OCI-LY3 (cell line): ENCODE results near the gene SMARCE1.

Experiments used
- H2AFZ ChIP-seq: fragments of 200-600, 300-600 bp; shearing (Covaris generic); 2 replicates; pipeline ENCODE4 v1.6.0; 2014; ENCODE audit warnings: antibody characterized with exemption, low read depth, low read length
- H3K27ac ChIP-seq: fragments of 200-600, 300-600 bp; sonication (generic); 2 replicates; pipeline ENCODE4 v1.5.1; 2014; ENCODE audit warnings: mild to moderate bottlenecking, low read length, moderate library complexity, mixed read lengths
- H3K27me3 ChIP-seq: fragments of 200-600, 300-600 bp; sonication (generic); 2 replicates; pipeline ENCODE4 v1.6.1; 2014; ENCODE audit warnings: low read depth, low read length, mixed read lengths
- H3K36me3 ChIP-seq: fragments of 200-600, 300-600 bp; sonication (generic); replicated peaks from 2 replicates; pipeline ENCODE3; 2014; ENCODE audit warnings: low read depth, low read length, mixed read lengths
- H3K4me1 ChIP-seq: fragments of 300-600, 200-600 bp; sonication (generic); 2 replicates; pipeline ENCODE4 v1.6.1; 2014; ENCODE audit warnings: low read length, mixed read lengths
- H3K4me2 ChIP-seq: fragments of 200-600, 300-600 bp; sonication (generic); 2 replicates; pipeline ENCODE4 v1.6.1; 2014; ENCODE audit warnings: low read length, mixed read lengths
- H3K4me3 ChIP-seq: fragments of 300-600, 200-600 bp; sonication (generic); 2 replicates; pipeline ENCODE4 v1.5.1; 2014; ENCODE audit warnings: antibody characterized with exemption, mild to moderate bottlenecking, low read length, moderate library complexity
- H3K79me2 ChIP-seq: fragments of 300-600, 200-600 bp; shearing (Covaris generic); 2 replicates; pipeline ENCODE4 v1.6.1; 2014; ENCODE audit warnings: mild to moderate bottlenecking, low read length, mixed read lengths
- H3K9ac ChIP-seq: fragments of 300-600, 200-600 bp; shearing (Covaris generic); 2 replicates; pipeline ENCODE4 v1.6.0; 2014; ENCODE audit warnings: mild to moderate bottlenecking, low read length, moderate library complexity
- H3K9me3 ChIP-seq: fragments of 200-600, 300-600 bp; shearing (Covaris generic); 2 replicates; pipeline ENCODE4 v1.6.1; 2014; ENCODE audit warnings: low read length, mixed read lengths; ENCODE audit not compliant: insufficient read depth
- H4K20me1 ChIP-seq: fragments of 200-600, 300-600 bp; sonication (generic); 2 replicates; pipeline ENCODE4 v1.6.1; 2016; ENCODE audit warnings: low read length, mixed read lengths; ENCODE audit not compliant: insufficient read depth
- EZH2phosphoT487 ChIP-seq: fragments of 200-600 bp; shearing (Covaris generic); IDR thresholded peaks from 2 replicates; pipeline ENCODE4 v1.6.1; 2018; ENCODE audit warnings: antibody characterized with exemption, mixed run types, low read depth
- TF ChIP-seq, protein P1 (sequence below): fragments of 200-600, 300-600 bp; sonication (generic); IDR thresholded peaks from 2 replicates; pipeline ENCODE4 v1.5.1; 2014; ENCODE audit warnings: antibody characterized with exemption, low read length, low read depth

Gene SMARCE1

DNA sequence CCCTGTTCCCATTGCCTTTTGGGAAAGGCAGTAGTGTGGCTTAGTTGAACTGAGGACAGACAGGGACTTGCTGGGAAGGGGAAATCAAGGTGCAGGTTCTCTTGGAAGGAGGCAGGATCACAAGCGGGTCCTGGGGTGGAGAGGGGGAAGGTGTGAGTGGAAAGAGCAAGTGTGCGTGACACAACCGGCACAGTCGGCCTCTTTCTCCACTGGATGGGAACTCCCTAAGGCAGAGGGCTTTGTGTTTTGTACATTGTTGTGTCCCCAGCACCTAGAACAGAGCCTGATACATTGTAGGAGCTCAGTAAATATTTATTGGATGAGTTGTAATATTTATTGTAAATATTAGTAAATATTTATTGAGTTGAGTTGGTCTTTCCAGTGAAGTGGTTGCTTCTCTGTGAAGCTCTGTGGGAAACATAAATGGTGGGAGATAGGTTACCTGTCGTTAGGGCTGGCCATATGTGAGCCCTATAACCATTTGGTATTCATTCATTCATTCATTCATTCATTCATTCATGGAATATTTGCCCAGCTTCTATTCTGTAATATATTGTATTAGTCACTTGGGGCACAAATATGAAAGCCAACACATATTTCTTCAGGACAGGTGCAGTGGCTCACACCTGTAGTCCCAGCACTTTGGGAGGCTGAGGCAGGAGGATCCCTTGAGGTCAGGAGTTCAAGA is 34.0 kb downstream of the SMARCE1 start:
- Histone ChIP-seq H3K9me3 (no peaks in the 10 kb centered on the region), H4K20me1 (no peaks in the 10 kb centered on the region), H3K27ac (peak overlapping the region; percentile 99), H3K4me1 (peaks cover 89% of the 10 kb centered on the region), H3K9ac (peak overlapping the region; percentile 65), H3K36me3 (no peaks in the 10 kb centered on the region), H3K4me3 (peak overlapping the region; percentile 54; the same call in 1 of the 2 replicates), H3K27me3 (no peaks in the 10 kb centered on the region), H3K4me2 (peak overlapping the region; percentile 72), H2AFZ (peak overlapping the region; percentile 51; the same call in 1 of the 2 replicates), H3K79me2 (peaks cover 19% of the 10 kb centered on the region)
- TF ChIP-seq, protein P1, sequence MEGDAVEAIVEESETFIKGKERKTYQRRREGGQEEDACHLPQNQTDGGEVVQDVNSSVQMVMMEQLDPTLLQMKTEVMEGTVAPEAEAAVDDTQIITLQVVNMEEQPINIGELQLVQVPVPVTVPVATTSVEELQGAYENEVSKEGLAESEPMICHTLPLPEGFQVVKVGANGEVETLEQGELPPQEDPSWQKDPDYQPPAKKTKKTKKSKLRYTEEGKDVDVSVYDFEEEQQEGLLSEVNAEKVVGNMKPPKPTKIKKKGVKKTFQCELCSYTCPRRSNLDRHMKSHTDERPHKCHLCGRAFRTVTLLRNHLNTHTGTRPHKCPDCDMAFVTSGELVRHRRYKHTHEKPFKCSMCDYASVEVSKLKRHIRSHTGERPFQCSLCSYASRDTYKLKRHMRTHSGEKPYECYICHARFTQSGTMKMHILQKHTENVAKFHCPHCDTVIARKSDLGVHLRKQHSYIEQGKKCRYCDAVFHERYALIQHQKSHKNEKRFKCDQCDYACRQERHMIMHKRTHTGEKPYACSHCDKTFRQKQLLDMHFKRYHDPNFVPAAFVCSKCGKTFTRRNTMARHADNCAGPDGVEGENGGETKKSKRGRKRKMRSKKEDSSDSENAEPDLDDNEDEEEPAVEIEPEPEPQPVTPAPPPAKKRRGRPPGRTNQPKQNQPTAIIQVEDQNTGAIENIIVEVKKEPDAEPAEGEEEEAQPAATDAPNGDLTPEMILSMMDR: no peak
- TF ChIP-seq EZH2phosphoT487: no peak

DNA sequence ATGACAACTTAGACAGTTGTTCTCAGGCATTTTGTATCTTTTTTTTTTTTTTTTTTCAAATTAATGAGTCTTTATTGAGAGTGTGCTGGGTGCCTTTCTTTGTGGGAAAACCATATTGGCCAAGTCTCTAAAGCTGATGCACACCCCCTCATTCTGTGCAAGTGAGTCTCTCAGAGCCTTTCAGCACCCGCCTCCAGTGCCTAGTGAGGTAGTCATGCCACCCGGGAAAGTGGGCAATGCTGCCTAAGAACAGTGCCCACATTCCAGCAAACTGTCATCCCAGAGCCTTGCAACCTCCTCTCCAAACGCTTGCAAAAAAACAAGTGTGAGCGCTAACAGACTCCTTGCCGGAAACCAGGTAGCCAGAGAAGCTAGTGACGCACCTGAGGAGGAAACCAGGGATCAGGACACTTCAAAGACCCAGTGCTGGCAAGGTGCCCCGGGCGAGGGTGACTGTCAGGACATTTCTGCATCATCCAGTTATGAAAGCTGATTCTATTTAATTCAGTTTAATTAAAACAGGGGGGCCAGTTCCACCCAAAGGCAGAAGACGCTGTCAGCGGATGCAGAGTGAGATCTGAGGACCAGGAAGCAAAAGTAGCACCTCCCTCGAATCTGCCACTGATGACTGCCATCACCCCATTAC is 34.9 kb downstream of the SMARCE1 start:
- TF ChIP-seq, protein P1: no peak
- no peak for TF ChIP-seq EZH2phosphoT487
- no peaks in the 10 kb centered on the region for H3K36me3 ChIP-seq
- H3K9me3 ChIP-seq: no peaks in the 10 kb centered on the region
- H3K27ac ChIP-seq: peak overlapping the region; percentile 46
- H2AFZ ChIP-seq: peak overlapping the region; percentile 51; the same call in 1 of the 2 replicates
- peak overlapping the region; percentile 54 for H3K4me3 ChIP-seq
- peak overlapping the region; percentile 72 for H3K4me2 ChIP-seq
- no peaks in the 10 kb centered on the region for H4K20me1 ChIP-seq
- peaks cover 89% of the 10 kb centered on the region for H3K4me1 ChIP-seq
- H3K79me2 ChIP-seq: peaks cover 19% of the 10 kb centered on the region
- no peaks in the 10 kb centered on the region for H3K27me3 ChIP-seq
- peak overlapping the region; percentile 65 for H3K9ac ChIP-seq

DNA sequence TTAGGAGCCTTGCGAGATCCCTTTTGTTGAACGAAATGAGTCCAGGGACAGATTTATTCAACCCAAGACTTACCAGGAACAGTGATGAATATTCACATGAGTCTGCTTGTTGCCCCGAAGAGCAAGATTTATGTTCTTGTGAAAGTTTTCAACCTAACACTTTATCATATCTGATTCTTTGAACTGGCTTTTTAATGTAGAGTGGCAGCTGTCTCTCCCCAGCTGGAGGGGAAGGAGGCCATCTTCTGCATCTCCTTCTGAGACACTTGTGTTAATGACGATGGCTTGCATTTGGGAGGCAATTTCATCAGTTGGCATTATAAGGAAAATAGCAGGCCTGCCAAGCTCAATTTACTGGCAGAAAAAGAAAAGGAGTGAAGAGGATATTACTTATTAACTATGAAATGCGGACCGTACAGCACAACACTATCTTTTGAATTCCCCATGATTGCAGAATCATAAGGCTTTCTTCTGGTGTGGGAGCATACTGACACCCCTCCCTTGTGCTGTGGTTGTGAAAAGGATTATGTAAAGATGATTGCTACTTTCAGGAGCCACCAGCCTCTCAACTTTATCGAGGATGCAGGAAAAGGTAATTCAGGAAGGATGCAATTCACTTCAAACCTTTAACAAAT is 35.7 kb downstream of the SMARCE1 start:
- Histone ChIP-seq H4K20me1 (no peaks in the 10 kb centered on the region), H3K4me1 (peaks cover 89% of the 10 kb centered on the region), H3K27me3 (no peaks in the 10 kb centered on the region)

More for the DNA sequence above, 35.7 kb downstream of the SMARCE1 start:
- H3K36me3 ChIP-seq: no peaks in the 10 kb centered on the region
- peaks cover 19% of the 10 kb centered on the region for H3K79me2 ChIP-seq
- TF ChIP-seq, protein P1: no peak
- no peak for TF ChIP-seq EZH2phosphoT487
- H2AFZ ChIP-seq: no peak overlapping the region
- H3K4me2 ChIP-seq: peak overlapping the region; percentile 33
- H3K4me3 ChIP-seq: no peak overlapping the region
- H3K9ac ChIP-seq: peak overlapping the region; percentile 16; the same call in 1 of the 2 replicates
- H3K9me3 ChIP-seq: no peaks in the 10 kb centered on the region
- peak overlapping the region; percentile 27; the same call in 1 of the 2 replicates for H3K27ac ChIP-seq
